HG03342 (cell line): Measurements from ENCODE around the gene CACNG8.

ENCODE experiments used
- ATAC-seq: cut with Tn5 transposase; IDR thresholded peaks from one replicate; pipeline ENCODE4 v1.9.1; 2021; ENCODE audit warnings: mild to moderate bottlenecking, moderate library complexity; ENCODE audit not compliant: unreplicated experiment

Gene CACNG8

GRCh38 chr19:53992211-53992610 is 29.5 kb downstream of the CACNG8 start:
- ATAC-seq: no peak

- ATAC-seq: no peak
These were observed 30.1 kb downstream of the CACNG8 start for GRCh38 chr19:53992815-53993214.

GRCh38 chr19:53993448-53993847 is 30.7 kb downstream of the CACNG8 start:
- ATAC-seq: no peak

GRCh38 chr19:53994811-53995210 is 32.1 kb downstream of the CACNG8 start:
- no peak for ATAC-seq

- ATAC-seq: no peak
These were observed 35.5 kb downstream of the CACNG8 start for GRCh38 chr19:53998223-53998622.

- no peak for ATAC-seq
These were observed 37.0 kb downstream of the CACNG8 start for GRCh38 chr19:53999694-54000093.

- ATAC-seq: no peak
These were observed 38.8 kb downstream of the CACNG8 start for GRCh38 chr19:54001496-54001895.

GRCh38 chr19:54002495-54003315 is 40.0 kb downstream of the CACNG8 start:
- ATAC-seq: no peak

- no peak for ATAC-seq
These were observed 46.7 kb downstream of the CACNG8 start for GRCh38 chr19:54009440-54009839.

GRCh38 chr19:54010474-54010873 is 47.7 kb downstream of the CACNG8 start:
- no peak for ATAC-seq

GRCh38 chr19:54011507-54012211 is 48.9 kb downstream of the CACNG8 start:
- ATAC-seq: no peak

- ATAC-seq: no peak
These were observed 51.1 kb downstream of the CACNG8 start for GRCh38 chr19:54013866-54014265.

GRCh38 chr19:54014920-54015560 is 52.3 kb downstream of the CACNG8 start:
- ATAC-seq: no peak

- ATAC-seq: no peak
These were observed 54.5 kb downstream of the CACNG8 start for GRCh38 chr19:54017261-54017660.

GRCh38 chr19:54021363-54021762 is 58.6 kb downstream of the CACNG8 start:
- ATAC-seq: no peak

GRCh38 chr19:54021932-54022331 is 59.2 kb downstream of the CACNG8 start:
- ATAC-seq: no peak

- ATAC-seq: no peak
These were observed 60.5 kb downstream of the CACNG8 start for GRCh38 chr19:54023191-54023590.

- ATAC-seq: no peak
These were observed 61.9 kb downstream of the CACNG8 start for GRCh38 chr19:54024660-54025059.

GRCh38 chr19:54026656-54027055 is 63.9 kb downstream of the CACNG8 start:
- no peak for ATAC-seq

GRCh38 chr19:54029301-54029700 is 66.6 kb downstream of the CACNG8 start:
- no peak for ATAC-seq

- ATAC-seq: no peak
These were observed 67.3 kb downstream of the CACNG8 start for GRCh38 chr19:54029930-54030490.
